Fibroblast of lung (primary cell): Measurements from ENCODE around the gene CRTAC1. TPM values are rescaled to one million over a fixed set of nuclear protein-coding genes. Genes with fewer than 3 reads are reported as not detected.

Experiments used
- DNase-seq, 2 donors: peaks; one replicate each; pipeline versions ENCODE4 v3.0.0 to v3.0.0-alpha.2; 2010; ENCODE audit warnings: low read depth in 2 of 2
- H2AFZ ChIP-seq: 2 replicates; pipeline ENCODE4 v1.5.1; 2012; ENCODE audit warnings: low read length, control low read depth, inconsistent platforms
- H3K27ac ChIP-seq: 2 replicates; pipeline ENCODE4 v1.5.1; 2011; ENCODE audit warnings: low read length, control low read depth; ENCODE audit not compliant: insufficient read depth
- H3K27me3 ChIP-seq: 2 replicates; pipeline ENCODE4 v1.5.1; 2011; ENCODE audit warnings: mild to moderate bottlenecking, low read length; ENCODE audit not compliant: control insufficient read depth, insufficient read depth
- H3K36me3 ChIP-seq: 2 replicates; pipeline ENCODE4 v1.5.1; 2011; ENCODE audit warnings: low read length; ENCODE audit not compliant: control insufficient read depth, insufficient read depth
- H3K4me1 ChIP-seq: 2 replicates; pipeline ENCODE4 v1.5.1; 2011; ENCODE audit warnings: low read length; ENCODE audit not compliant: control insufficient read depth, insufficient read depth; ENCODE audit errors: extremely low read depth
- H3K4me2 ChIP-seq: 2 replicates; pipeline ENCODE4 v1.5.1; 2011; ENCODE audit warnings: low read length, control low read depth; ENCODE audit not compliant: insufficient read depth; ENCODE audit errors: extremely low read depth
- H3K4me3 ChIP-seq, 4 experiments: fragments of 200-600 bp in 1 of 4; sonication (generic) in 1 of 4; replicated peaks in 1 of 4; 2 replicates each; pipeline ENCODE4 v1.5.1; 2011 to 2016; ENCODE audit warnings: low read length in 4 of 4, low read depth in 3 of 4, mild to moderate bottlenecking in 3 of 4, control low read depth in 2 of 4, inconsistent platforms in 1 of 4, mixed read lengths in 1 of 4; ENCODE audit not compliant: insufficient read depth in 1 of 4; ENCODE audit errors: control extremely low read depth in 1 of 4
- H3K79me2 ChIP-seq: 2 replicates; pipeline ENCODE4 v1.5.1; 2012; ENCODE audit warnings: mild to moderate bottlenecking, low read length, inconsistent platforms; ENCODE audit not compliant: control insufficient read depth, insufficient read depth
- H3K9ac ChIP-seq: 2 replicates; pipeline ENCODE4 v1.5.1; 2011; ENCODE audit warnings: mild to moderate bottlenecking, low read length, control low read depth; ENCODE audit not compliant: insufficient read depth
- H3K9me3 ChIP-seq: 2 replicates; pipeline ENCODE4 v1.5.1; 2012; ENCODE audit warnings: low read depth, low read length; ENCODE audit not compliant: control insufficient read depth, insufficient read depth
- H4K20me1 ChIP-seq: 2 replicates; pipeline ENCODE4 v1.5.1; 2011; ENCODE audit warnings: low read length; ENCODE audit not compliant: control insufficient read depth, insufficient read depth; ENCODE audit errors: extremely low read depth
- CTCF ChIP-seq, 2 donors: IDR thresholded peaks in 1 of 2; conservative IDR thresholded peaks in 1 of 2; 1 replicate in 1 of 2; 2 replicates in 1 of 2; pipeline ENCODE4 v1.5.1; 2011 to 2012; ENCODE audit warnings: low read length in 2 of 2, control low read depth in 1 of 2, inconsistent platforms in 1 of 2, low read depth in 1 of 2, mild to moderate bottlenecking in 1 of 2
- EZH2 ChIP-seq: IDR thresholded peaks from 2 replicates; pipeline ENCODE4 v1.5.1; 2012; ENCODE audit warnings: low read length, control low read depth, mild to moderate bottlenecking; ENCODE audit errors: missing control alignments
- polyA plus RNA-seq, 2 donors: library from polyadenylated mRNA; depleted of rRNA in 1 of 2; stranded (reverse) in 1 of 2; unstranded in 1 of 2; fragments of >200 nt; gene quantifications; 2 replicates each; pipeline ENCODE4 v1.2.1, GENCODE V29; 2011 to 2012; ENCODE audit warnings: missing spikeins in 1 of 2
- total RNA-seq: library from RNA; depleted of rRNA; stranded (reverse); fragments of >200 nt; gene quantifications from 2 replicates; pipeline ENCODE4 v1.2.1, GENCODE V29; 2014

The CRTAC1 gene
- total and polyA plus RNA-seq, 2 donors (not counting 1 experiment from before 2014, with no cell fraction given) = not detected

GRCh38 chr10:97936126-97936525, 94.3 kb downstream of the CRTAC1 start:
- H3K27ac ChIP-seq = no peak overlapping the region
- no peaks in the 10 kb centered on the region for H4K20me1 ChIP-seq
- no peak for TF ChIP-seq EZH2
- no peaks in the 10 kb centered on the region for H3K79me2 ChIP-seq
- no peaks in the 10 kb centered on the region for H3K27me3 ChIP-seq
- DNase-seq = no peak
- H3K36me3 ChIP-seq = no peaks in the 10 kb centered on the region
- H3K4me3 ChIP-seq = no peak overlapping the region
- H3K9me3 ChIP-seq = no peaks in the 10 kb centered on the region
- no peak overlapping the region for H3K4me2 ChIP-seq
- H3K9ac ChIP-seq = no peak overlapping the region
- H3K4me1 ChIP-seq = no peaks in the 10 kb centered on the region
- H2AFZ ChIP-seq = no peak overlapping the region

- Histone ChIP-seq H3K4me1 (no peaks in the 10 kb centered on the region), H3K4me3 (no peak overlapping the region), H2AFZ (no peak overlapping the region), H3K79me2 (no peaks in the 10 kb centered on the region), H3K4me2 (no peak overlapping the region), H3K36me3 (no peaks in the 10 kb centered on the region), H3K27ac (no peak overlapping the region), H3K9me3 (no peaks in the 10 kb centered on the region), H4K20me1 (no peaks in the 10 kb centered on the region), H3K9ac (no peak overlapping the region), H3K27me3 (no peaks in the 10 kb centered on the region)
- TF ChIP-seq CTCF (conservative IDR thresholded peaks at IDR 0.05 in 1 of 2, IDR thresholded peaks at IDR 0.05 in 1 of 2; ENCODE audit: low read depth in 1 of 2, low read length in 2 of 2) (no peak), EZH2 (no peak)
- DNase-seq = no peak
Measured at GRCh38 chr10:97932932-97933530, 97.4 kb downstream of the CRTAC1 start.

GRCh38 chr10:97931041-97931440, 99.4 kb downstream of the CRTAC1 start:
- Histone ChIP-seq H3K4me2 (no peak overlapping the region), H3K27me3 (no peaks in the 10 kb centered on the region), H3K4me1 (no peaks in the 10 kb centered on the region), H3K36me3 (no peaks in the 10 kb centered on the region), H3K9me3 (no peaks in the 10 kb centered on the region), H3K27ac (no peak overlapping the region), H3K4me3 (no peak overlapping the region), H2AFZ (no peak overlapping the region), H3K9ac (no peak overlapping the region), H4K20me1 (no peaks in the 10 kb centered on the region), H3K79me2 (no peaks in the 10 kb centered on the region)
- no peak for TF ChIP-seq CTCF (conservative IDR thresholded peaks at IDR 0.05 in 1 of 2, IDR thresholded peaks at IDR 0.05 in 1 of 2; ENCODE audit: low read depth in 1 of 2, low read length in 2 of 2)
- no peak for TF ChIP-seq EZH2
- DNase-seq = no peak
